ACHN (cell line): Measurements from ENCODE around the gene PTPN5.

Source experiments
- DNase-seq: peaks from one replicate; pipeline ENCODE4 v3.0.0-alpha.2; 2015
- in situ Hi-C: cut with HindIII; loops from 2 replicates; pipeline ENCODE4 v1.10.0; 2017; ENCODE audit warnings: low sequenced_read_pairs, low pct_ligation_motif_present, low pct_unique_long_range_greater_than_20kb

PTPN5 gene

DNA sequence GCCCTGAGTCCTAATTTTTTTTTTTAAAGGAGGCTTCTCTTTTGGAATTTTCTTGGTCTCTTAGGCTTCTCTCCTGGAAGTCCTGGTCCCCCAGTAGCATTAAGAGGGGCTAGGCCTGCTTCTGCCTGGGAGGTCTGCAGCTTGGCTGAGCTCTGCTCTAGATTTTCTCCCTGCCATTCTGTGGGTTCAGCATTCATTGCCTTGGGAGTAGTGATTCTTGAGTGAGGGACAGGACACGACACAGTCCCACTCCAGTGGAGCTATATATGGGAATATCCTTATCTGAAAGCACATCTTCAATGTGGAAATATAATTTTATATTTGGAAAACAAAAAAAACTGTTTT, 69.3 kb downstream of the PTPN5 start:
- DNase-seq: no peak
- in situ Hi-C loops: no loop called here

DNA sequence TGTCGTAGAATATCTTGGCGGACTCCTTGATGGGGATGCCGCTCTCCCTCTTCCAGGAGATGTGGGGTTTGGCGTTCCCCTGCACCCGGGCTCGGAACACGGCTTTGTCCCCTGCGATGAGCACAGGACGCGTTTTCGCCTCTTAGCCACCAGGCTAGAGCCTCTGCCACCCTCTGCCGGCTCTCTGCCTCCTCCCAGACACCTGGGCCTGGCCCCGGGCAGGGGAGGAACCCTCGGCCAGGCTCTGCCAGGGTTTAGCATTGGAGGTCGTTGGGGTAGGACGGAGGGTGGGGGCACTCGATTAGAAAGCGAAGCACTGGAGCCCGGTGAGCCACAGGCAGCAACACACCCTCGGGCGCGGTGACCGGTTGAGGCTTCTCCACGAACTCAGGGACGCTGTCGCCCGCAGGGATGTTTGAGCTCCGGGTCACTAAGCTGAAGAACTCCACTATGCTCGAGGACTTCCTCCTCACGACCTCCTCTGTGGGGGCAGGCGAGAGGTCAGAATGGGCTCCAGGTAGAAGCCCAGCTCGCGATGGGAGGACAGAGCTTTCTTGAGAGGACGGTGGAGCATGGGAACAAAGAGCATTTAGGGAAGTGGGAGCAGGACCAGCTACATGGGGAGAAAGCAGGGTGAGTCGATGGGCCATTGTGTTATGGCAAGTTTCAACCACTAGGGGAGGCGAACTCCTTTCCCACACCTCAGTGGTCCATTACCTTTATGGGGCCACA, 69.9 kb downstream of the PTPN5 start:
- peak; percentile 53 for DNase-seq

DNA sequence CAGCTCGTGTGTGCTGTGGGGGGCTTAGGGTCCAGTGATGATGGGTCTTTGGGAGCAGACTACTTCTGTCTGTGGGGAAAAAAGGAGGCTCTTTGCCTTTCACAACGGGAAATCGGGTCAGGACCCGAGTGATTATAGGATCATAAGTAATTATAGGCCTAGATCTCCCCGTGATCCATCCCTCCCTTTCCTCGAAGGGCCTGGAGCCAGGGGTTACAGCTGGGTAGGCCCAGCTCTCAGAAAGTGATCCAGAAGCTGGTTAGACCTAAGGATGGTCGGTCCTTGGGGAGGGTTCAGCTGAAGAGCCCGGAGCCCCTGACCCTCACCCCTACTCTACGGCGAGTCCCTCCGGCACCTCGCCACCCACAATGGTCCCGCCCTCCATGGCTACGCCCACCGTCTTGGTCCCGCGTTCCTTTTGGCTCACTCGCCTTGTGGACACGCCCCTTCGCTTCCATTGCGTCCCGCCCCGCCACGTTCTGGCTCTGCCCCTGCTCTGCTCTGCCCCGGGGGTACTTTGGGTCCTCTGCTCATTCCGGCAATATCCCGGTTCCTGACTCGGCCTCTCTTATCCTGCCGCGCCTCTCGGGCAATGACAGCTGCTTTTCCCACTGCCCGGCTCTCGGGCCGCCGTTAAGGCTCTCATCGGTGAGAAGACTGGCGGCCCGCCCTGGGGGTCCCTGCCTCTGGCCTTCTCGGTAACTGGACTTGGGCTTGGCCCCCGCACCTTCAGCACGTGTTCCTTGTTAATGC, 70.6 kb downstream of the PTPN5 start:
- DNase-seq: peak; percentile 76

More for the DNA sequence above, 69.9 kb downstream of the PTPN5 start:
- in situ Hi-C loops: no loop called here

DNA sequence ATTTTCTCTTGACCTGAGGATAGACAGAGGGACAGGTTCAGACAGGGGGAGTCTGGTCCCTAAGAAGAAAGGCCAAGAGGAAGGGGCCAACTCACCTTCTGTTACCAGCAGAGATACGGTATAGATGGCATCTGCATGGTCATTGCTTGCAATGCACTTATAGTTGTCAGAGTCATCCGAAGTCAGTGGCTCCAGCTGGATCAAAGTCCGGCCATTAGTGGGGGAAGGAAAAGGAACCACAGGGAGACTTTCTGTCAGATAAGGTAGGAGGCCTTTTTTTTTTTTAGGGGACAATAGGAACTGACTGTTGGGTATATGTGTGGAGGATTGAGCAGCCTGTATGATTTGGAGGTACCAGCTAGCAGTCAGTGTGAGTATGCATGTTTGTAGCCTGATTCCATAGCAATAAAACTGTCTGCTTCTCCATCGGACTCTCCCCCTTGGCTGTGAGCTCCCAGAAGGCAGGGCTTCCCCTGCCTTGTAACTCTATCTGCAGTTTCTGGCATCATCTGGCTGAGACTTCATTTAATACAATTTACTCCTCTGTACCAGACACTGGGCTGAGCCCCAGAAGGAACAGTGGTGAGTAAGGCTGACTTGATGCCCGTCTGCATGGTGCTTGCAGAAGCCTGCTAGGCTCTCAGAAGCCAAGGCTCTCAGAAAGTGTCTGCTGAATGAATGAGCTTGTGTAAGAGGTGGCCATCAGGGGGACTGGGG, 71.3 kb downstream of the PTPN5 start:
- no peak for DNase-seq
- in situ Hi-C loops: no loop called here

More for the DNA sequence above, 70.6 kb downstream of the PTPN5 start:
- in situ Hi-C loops: no loop called here

DNA sequence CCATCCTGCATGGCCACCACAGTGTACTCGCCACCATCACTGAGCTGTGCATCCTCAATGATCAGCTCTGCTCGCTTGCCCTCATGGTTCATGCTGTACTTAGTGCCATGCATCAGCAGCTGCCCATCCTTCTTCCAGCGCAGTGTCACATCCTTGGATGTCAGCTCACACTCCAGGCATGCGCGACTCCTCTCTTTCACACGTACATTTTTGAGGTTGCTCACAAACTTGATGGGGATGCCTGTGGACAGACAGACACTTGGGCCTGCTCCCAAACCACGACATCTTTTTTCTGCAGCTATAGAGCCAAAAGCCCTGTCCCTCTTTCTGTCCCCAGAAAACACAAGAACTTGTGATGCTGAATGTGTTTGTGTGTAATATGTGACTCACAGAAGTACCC, 76.1 kb downstream of the PTPN5 start:
- DNase-seq: no peak
- in situ Hi-C loops: no loop called here

DNA sequence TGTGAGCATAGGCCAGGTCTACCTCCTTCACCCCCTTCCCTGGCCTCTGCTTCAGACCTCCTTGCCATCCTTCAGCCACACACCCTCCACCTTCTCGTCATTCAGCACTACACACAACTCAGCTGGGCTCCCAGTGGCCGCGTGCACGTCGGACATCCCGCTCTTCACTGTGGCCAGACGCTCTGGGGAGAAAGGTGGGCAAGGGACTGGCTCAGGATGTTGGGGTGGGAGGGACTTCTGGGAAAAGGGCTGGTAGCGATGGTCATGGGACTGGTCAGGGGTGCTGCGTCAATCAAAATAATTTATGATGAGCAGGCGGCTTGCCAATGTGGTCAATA, 77.2 kb downstream of the PTPN5 start:
- no peak for DNase-seq
- in situ Hi-C loops: no loop called here

DNA sequence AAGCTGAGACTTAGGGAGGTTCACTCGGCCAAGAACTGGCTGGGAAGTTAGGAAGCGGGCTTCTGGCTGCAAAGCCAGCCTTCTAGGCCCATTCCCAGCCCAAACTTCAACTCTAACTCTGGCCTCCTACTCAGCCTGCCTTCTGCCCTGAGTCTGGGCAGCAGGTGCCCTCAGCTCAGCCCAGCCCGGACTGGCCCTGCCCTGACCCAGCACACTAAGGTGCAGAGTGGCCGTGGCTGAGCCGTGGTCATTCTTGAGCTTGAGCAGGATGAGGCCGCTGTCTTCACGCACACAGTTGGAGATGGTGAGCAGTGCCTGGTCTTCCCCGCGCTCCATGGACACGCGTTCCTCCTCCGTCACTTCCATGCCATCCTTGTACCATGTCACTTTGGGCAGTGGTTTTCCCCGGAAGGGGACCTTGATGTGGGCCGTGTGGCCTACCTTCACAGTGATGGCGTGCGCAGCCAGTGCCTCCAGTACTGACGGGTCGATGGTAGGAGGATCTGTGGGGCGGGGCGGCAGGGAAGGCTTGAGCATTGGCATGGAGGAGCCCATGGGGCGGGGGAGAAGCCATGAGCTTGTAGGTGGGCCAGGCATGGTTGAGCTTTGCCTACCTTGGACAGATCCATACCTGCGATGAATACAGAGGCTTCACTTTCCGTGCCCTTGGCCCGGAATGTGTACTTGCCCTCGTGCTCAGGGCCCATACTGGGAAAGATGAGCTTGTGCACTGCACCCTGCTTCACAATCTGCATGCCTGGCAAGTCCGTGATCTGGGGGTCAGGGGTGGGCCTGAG, 77.8 kb downstream of the PTPN5 start:
- no peak for DNase-seq
- in situ Hi-C loops: no loop called here

DNA sequence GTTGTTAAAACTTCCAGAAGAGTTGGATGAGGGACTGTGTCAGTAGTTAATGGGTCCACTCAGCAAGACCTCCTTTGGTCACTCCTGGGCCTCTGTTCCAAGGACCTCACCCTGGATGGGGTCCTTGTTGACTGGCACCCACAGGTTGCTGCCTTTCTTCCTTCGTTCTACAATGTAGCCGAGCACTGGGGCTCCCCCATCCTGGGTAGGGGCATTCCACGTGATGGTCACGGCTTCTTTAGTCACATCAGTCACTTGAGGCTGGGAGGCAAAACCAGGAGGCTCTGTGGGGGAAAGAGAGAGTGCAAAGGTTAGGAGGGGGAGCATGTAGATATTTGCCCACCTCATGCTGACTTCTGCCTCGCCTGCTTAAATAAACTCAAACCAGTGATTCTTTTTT, 81.1 kb downstream of the PTPN5 start:
- in situ Hi-C loops: no loop called here
- DNase-seq: no peak

DNA sequence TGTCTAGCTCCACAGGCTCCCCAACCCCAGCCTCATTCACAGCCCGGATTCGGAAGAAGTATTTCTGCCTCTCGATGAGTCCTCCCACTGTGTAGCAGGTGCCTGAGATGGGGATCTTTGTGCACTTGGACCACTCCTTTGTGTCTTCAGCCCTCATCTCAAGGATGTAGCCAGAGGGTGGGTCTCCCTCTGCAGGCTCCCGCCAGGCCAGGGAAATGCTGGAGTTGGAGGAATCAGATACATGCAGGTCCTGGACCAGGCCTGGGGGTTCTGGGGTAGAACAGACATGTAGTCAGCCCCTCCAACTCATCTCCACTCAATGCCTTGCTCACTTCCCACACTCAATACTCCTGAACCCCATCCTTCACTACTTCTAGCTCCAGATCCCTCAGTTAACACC, 82.2 kb downstream of the PTPN5 start:
- no peak for DNase-seq
- in situ Hi-C loops: no loop called here

DNA sequence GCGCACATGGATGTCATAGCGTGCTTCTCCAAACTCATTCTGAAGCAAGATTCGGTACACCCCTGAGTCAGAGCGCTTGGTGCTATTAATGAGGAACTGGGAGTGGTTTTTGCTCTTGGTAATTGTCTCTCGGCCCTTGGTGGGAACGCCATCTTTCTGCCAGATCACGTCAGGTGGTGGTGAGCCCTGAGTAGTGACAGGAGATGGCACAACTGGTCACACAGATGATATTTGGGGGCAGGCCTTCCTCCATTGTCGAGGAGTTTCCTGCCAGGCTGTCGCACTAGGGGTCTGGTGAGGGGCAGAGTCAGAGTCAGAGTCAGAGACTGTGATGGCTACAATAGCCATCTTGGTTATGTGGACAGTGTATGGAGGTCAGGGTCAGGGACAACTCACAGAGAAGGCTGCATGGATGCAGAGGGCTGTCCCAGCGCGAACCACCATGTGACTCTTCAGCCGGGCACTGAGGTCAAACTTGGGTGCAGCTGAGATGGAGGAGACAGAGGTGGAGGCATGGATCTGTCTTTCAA, 83.7 kb downstream of the PTPN5 start:
- no peak for DNase-seq
- in situ Hi-C loops: no loop called here

DNA sequence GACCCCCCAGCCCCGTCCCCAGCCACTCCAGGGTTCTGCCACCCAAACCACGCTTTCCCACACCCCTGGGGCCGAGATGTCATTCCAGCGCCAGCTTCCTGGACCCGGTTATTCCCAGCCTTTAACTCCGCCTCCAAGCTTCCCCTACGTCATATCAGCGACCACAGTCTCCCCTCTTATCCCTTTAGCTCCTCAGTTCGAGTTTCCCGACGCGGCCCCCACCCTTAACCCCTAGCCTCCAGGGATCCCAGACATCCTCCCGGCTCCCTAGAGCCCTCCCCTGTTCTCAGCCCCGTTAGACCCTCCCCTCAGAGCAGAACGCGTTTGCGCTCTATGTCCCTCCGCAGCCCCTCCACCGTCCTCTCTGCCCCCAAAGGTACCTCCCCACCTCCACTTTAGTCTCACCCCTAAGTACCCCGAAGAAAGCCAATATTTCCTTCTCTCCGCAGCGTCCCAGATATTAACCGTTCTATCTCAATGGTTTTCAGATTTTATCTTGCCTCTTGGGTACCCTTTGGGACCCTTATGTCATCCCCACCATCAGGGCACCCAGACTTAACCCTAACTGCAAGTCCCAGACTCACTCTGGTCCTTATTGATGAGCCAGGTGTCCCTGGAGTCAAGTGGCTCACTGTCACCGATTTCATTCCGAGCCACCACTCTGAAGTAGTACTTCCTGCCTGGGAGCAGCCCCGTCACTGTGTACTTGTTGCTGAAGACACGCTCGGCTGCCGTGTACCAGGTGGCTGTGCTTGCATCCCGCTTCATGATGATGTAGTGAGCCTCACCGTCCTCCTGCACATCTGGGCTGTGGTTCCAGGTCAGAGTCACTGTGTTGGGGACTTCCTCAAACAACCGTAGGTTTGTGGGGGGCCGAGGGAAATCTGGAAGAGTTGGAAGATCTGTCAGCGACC, 85.0 kb downstream of the PTPN5 start:
- no peak for DNase-seq
- in situ Hi-C loops: no loop called here

DNA sequence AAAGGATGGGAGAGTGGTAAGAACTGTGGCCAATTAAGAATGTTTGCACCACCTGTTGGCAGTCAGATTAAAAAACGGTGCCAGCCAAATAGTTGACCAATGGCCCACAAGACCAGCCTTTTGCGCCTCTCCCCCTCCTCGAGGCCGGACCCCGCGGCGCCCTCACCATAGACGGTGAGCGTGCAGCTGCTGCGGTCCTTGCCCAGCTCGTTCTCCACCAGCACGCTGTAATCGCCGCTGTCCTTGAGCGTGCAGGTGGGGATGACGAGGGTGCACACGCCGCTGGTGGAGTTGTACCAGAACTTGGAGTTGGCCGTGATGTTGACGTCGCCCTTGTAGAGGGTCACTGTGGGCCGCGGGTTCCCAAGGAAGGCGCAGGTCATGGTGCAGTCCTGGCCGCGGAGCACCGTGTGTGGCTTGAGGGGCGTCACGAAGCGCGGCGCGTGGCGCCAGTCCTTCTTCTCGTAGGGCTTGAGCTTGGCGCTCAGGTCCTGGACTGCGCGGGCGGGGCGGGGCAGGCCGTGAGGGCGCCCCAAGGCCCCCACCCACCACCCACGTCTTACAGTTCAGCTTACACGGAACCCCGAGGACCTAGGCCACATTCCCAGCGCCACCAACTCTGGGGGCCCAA, 85.8 kb downstream of the PTPN5 start:
- in situ Hi-C loops: no loop called here
- no peak for DNase-seq

DNA sequence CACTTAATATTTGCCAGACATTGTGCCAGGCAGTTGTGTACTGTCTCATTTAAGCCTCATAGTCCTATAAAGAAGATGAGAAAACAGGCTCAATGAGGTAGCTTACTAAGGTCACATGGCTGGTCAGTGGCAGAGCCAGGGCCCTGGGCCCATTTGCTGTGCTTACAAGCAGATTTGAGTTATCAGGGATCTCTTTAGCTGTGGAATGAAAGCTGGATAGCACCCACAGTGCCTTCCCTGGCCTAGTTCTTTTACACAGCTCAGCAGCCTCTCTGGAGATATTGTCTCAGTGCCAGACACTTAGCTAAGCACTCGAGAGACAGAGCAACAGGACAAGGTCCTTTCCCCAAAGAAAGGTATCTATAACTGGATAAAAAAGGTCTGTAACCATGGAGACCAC, 86.9 kb downstream of the PTPN5 start:
- DNase-seq: no peak
- in situ Hi-C loops: no loop called here

DNA sequence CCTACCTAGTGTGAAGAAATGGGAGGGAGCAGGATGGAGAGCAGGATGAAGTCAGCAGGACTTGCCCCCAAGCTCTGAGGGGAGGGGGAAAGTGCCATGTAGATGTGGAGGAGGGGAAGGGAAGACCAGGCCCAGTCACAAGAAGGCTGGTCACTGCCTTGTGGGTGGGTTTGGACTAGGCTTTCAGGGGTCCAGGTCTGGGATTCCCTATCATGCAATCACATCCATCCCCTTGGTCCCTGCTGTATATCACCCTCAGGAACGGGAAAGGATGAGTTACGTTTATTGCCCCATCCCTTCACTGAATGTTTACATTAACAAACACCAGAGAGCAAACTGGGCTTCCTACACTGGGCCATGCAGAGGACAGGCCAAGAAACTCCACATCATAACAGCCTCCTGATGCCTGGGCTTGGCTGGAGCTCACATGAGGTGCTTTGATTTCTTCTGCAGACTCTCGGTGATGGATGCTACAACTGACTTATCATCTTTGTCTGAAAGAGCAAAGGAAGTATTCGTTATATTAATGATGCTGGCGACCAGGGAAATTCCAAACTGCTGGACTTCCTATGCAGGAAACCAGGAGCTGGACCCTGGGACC, 87.5 kb downstream of the PTPN5 start:
- DNase-seq: no peak
- in situ Hi-C loops: no loop called here

DNA sequence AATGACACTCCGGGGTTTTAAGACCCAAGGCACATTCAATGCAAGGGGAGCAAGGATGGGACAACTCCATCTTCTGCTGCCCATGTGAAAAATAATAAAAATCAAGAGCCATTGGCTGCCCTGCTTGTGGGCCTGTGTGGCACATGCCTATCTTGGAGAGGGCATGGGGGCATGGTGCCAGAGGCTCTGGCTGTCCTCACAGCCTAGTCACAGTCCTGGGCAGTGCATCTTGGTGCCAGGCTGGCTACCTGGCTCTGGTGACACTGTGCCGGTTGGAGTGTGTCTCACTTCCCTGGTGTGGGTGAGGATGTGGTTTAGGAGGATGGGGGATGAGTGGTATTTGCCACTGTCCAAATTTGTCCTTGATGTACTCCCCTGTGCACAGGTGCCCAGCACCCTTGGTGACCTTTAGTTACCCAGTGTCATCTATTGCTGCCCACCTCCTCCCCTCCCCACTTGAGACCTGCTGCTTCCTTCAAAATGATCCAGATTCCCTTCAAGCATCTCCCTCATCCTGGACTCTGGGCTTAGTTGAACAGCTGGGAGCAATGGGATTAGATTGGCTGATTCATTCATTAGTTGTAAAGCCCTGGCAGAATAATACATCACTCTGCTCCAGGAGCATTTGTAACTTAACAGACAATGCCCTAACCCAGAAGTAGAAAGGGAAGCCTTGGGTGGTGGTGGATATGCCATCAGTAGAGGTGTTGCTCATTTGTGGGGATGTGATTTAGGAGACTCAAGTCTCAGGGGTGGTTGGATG, 88.4 kb downstream of the PTPN5 start:
- DNase-seq: no peak
- in situ Hi-C loops: no loop called here

DNA sequence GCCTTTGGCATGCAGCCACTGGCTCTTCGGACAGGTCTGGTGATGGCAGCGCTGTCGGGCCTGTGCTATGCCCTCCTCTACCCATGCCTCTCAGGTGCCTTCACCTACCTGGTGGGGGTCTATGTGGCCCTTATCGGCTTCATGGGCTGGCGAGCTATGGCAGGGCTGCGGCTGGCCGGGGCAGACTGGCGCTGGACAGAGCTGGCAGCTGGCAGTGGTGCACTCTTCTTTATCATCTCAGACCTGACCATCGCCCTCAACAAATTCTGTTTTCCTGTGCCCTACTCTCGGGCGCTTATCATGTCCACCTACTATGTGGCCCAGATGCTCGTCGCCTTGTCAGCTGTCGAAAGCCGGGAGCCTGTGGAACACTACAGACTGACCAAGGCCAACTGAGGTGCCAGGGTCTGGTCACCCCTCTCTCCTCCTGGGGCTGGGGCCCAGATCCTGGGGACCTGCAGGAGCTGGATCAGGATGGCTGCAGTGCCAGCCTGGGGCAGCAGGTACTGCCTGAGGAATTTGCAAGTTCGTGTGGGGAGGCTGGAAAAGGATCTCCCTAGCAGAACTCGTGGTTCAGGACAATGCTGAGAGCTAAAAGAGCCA, 89.9 kb downstream of the PTPN5 start:
- in situ Hi-C loops: no loop called here
- no peak for DNase-seq
